Left ventricle myocardium inferior (tissue), 1 donor: ENCODE results near the gene LDLRAD4. TPM values are rescaled to one million over a fixed set of nuclear protein-coding genes. Genes with fewer than 3 reads are reported as not detected.

Experiments
- DNase-seq: peaks from one replicate; pipeline ENCODE4 v3.0.0-alpha.2; 2020
- H3K27ac ChIP-seq: fragments of 200-600 bp; replicated peaks from 2 replicates; pipeline ENCODE4 v1.8.0; 2021
- H3K27me3 ChIP-seq: fragments of 200-600 bp; 2 replicates; pipeline ENCODE4 v1.8.0; 2021; ENCODE audit warnings: low read depth
- H3K36me3 ChIP-seq: fragments of 200-600 bp; 2 replicates; pipeline ENCODE4 v1.8.0; 2021
- H3K4me1 ChIP-seq: fragments of 200-600 bp; 2 replicates; pipeline ENCODE4 v1.8.0; 2021
- H3K4me3 ChIP-seq: fragments of 200-600 bp; 2 replicates; pipeline ENCODE4 v1.8.0; 2021; ENCODE audit warnings: mild to moderate bottlenecking, moderate library complexity
- H3K9me3 ChIP-seq: fragments of 200-600 bp; replicated peaks from 2 replicates; pipeline ENCODE4 v1.8.0; 2021
- CTCF ChIP-seq: fragments of 200-600 bp; IDR thresholded peaks from 2 replicates; pipeline ENCODE4 v1.8.0; 2021; ENCODE audit warnings: antibody characterized with exemption, mild to moderate bottlenecking, borderline replicate concordance
- intact Hi-C: fragments of 100-400 bp; cut with micrococcal nuclease; formaldehyde crosslinking; loops from one replicate; pipeline ENCODE4 v1.11.0; 2022
- total RNA-seq: library from RNA; stranded (reverse); fragmentation: NEBNext Ultra II Directional; extraction: Animal tissue kit (Norgen Biotek cat#: 25700); gene quantifications from one replicate; pipeline ENCODE4 v1.2.1, GENCODE V29; 2021
- donor health status: DM: no; HTN: yes; CAD: no; lungs with severe emphysema.

The LDLRAD4 gene
- total RNA-seq, 1 donor from 2014 or later = 43.3 TPM

GRCh38 chr18:13279181-13280069 is 60.9 kb downstream of the LDLRAD4 start:
- peaks cover 48% of the 10 kb centered on the region for H3K4me1 ChIP-seq
- intact Hi-C loops = loop anchor here (10.0 kb wide), 1 partner anchor 55 kb away; no protein-coding TSS in a partner anchor
- TF ChIP-seq CTCF = no peak
- peaks cover 26% of the 10 kb centered on the region for H3K36me3 ChIP-seq
- no peak overlapping the region for H3K4me3 ChIP-seq
- peak overlapping the region; percentile 62 for H3K27ac ChIP-seq
- no peak for DNase-seq
- no peaks in the 10 kb centered on the region for H3K27me3 ChIP-seq
- H3K9me3 ChIP-seq = no peaks in the 10 kb centered on the region

- no peaks in the 10 kb centered on the region for H3K9me3 ChIP-seq
- DNase-seq = no peak
- TF ChIP-seq CTCF = no peak
- peaks cover 48% of the 10 kb centered on the region for H3K4me1 ChIP-seq
- H3K27ac ChIP-seq = peak overlapping the region; percentile 62
- intact Hi-C loops = no loop called here
- H3K27me3 ChIP-seq = no peaks in the 10 kb centered on the region
- H3K36me3 ChIP-seq = peaks cover 26% of the 10 kb centered on the region
- no peak overlapping the region for H3K4me3 ChIP-seq
These were observed 61.7 kb downstream of the LDLRAD4 start for GRCh38 chr18:13280070-13280795.

GRCh38 chr18:13281406-13281805 is 62.8 kb downstream of the LDLRAD4 start:
- Histone ChIP-seq H3K27me3 (no peaks in the 10 kb centered on the region), H3K4me1 (peaks cover 39% of the 10 kb centered on the region), H3K27ac (no peak overlapping the region), H3K4me3 (no peak overlapping the region), H3K36me3 (peaks cover 26% of the 10 kb centered on the region), H3K9me3 (no peaks in the 10 kb centered on the region)
- intact Hi-C loops = no loop called here
- no peak for TF ChIP-seq CTCF
- no peak for DNase-seq

GRCh38 chr18:13283746-13284145 is 65.2 kb downstream of the LDLRAD4 start:
- intact Hi-C loops = no loop called here
- DNase-seq = no peak
- H3K4me3 ChIP-seq = no peak overlapping the region

More at GRCh38 chr18:13283746-13284145, 65.2 kb downstream of the LDLRAD4 start:
- peaks cover 34% of the 10 kb centered on the region for H3K4me1 ChIP-seq
- H3K9me3 ChIP-seq = no peaks in the 10 kb centered on the region
- TF ChIP-seq CTCF = no peak
- no peak overlapping the region for H3K27ac ChIP-seq
- H3K36me3 ChIP-seq = peaks cover 19% of the 10 kb centered on the region
- no peaks in the 10 kb centered on the region for H3K27me3 ChIP-seq
